Measurements from ENCODE around the gene CIBAR2.
"Not testable (repeated sequence)": the region's sequence is repeated elsewhere in the genome, so short reads cannot be mapped to it uniquely, and the experiment has no call there.

CIBAR2 gene

GRCh38 chr16:85127379-85127723, 15.1 kb upstream of the CIBAR2 start:
- no peak for DNase-seq

- no peak for DNase-seq
Measured at GRCh38 chr16:85126705-85127378, 14.6 kb upstream of the CIBAR2 start.

GRCh38 chr16:85126394-85126704, 14.1 kb upstream of the CIBAR2 start:
- DNase-seq = no peak

- no peak for DNase-seq
Measured at GRCh38 chr16:85125570-85126393, 13.5 kb upstream of the CIBAR2 start.

GRCh38 chr16:85124636-85125346, 12.5 kb upstream of the CIBAR2 start:
- no peak for DNase-seq

GRCh38 chr16:85123891-85124635, 11.8 kb upstream of the CIBAR2 start:
- DNase-seq = no peak

- not testable (repeated sequence) for DNase-seq
Measured at GRCh38 chr16:85123441-85123840, 11.2 kb upstream of the CIBAR2 start.

GRCh38 chr16:85120006-85120340, 7.7 kb upstream of the CIBAR2 start:
- DNase-seq = no peak

GRCh38 chr16:85117418-85117817, 5.1 kb upstream of the CIBAR2 start:
- DNase-seq = no peak

- DNase-seq = peak; percentile 82
Measured at GRCh38 chr16:85114909-85115567, 2.8 kb upstream of the CIBAR2 start.

- no peak for DNase-seq
Measured at GRCh38 chr16:85113913-85114312, 1.6 kb upstream of the CIBAR2 start.

- DNase-seq = no peak
Measured at GRCh38 chr16:85113168-85113733, 979 bp upstream of the CIBAR2 start.

GRCh38 chr16:85111184-85111583, 1.1 kb downstream of the CIBAR2 start:
- no peak for DNase-seq

GRCh38 chr16:85110105-85110504, 2.2 kb downstream of the CIBAR2 start:
- no peak for DNase-seq

GRCh38 chr16:85107532-85107931, 4.7 kb downstream of the CIBAR2 start:
- no peak for DNase-seq

- DNase-seq = no peak
Measured at GRCh38 chr16:85107083-85107482, 5.2 kb downstream of the CIBAR2 start.

- DNase-seq = no peak
Measured at GRCh38 chr16:85105475-85105874, 6.8 kb downstream of the CIBAR2 start.

- peak; percentile 14 for DNase-seq
Measured at GRCh38 chr16:85104821-85105391, 7.4 kb downstream of the CIBAR2 start.

- no peak for DNase-seq
Measured at GRCh38 chr16:85104147-85104546, 8.1 kb downstream of the CIBAR2 start.

- no peak for DNase-seq
Measured at GRCh38 chr16:85103114-85104079, 8.9 kb downstream of the CIBAR2 start.
